ENCODE data around the gene SAAL1.

DNA sequence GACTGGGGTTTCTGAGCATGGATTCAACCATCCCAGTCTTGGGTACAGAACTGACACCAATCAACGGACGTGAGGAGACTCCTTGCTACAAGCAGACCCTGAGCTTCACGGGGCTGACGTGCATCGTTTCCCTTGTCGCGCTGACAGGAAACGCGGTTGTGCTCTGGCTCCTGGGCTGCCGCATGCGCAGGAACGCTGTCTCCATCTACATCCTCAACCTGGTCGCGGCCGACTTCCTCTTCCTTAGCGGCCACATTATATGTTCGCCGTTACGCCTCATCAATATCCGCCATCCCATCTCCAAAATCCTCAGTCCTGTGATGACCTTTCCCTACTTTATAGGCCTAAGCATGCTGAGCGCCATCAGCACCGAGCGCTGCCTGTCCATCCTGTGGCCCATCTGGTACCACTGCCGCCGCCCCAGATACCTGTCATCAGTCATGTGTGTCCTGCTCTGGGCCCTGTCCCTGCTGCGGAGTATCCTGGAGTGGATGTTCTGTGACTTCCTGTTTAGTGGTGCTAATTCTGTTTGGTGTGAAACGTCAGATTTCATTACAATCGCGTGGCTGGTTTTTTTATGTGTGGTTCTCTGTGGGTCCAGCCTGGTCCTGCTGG, 31.4 kb upstream of the SAAL1 start:
- TF ChIP-seq, protein P1, sequence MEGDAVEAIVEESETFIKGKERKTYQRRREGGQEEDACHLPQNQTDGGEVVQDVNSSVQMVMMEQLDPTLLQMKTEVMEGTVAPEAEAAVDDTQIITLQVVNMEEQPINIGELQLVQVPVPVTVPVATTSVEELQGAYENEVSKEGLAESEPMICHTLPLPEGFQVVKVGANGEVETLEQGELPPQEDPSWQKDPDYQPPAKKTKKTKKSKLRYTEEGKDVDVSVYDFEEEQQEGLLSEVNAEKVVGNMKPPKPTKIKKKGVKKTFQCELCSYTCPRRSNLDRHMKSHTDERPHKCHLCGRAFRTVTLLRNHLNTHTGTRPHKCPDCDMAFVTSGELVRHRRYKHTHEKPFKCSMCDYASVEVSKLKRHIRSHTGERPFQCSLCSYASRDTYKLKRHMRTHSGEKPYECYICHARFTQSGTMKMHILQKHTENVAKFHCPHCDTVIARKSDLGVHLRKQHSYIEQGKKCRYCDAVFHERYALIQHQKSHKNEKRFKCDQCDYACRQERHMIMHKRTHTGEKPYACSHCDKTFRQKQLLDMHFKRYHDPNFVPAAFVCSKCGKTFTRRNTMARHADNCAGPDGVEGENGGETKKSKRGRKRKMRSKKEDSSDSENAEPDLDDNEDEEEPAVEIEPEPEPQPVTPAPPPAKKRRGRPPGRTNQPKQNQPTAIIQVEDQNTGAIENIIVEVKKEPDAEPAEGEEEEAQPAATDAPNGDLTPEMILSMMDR (IDR thresholded peaks at IDR 0.05 in 2 of 3, conservative IDR thresholded peaks at IDR 0.05 in 1 of 3; ENCODE audit: insufficient read depth in 2 of 3, low read depth in 1 of 3, low read length in 3 of 3), result no peak
- TF ChIP-seq EZH2 (IDR thresholded peaks at IDR 0.05; ENCODE audit: borderline replicate concordance, low read depth, low read length) (no peak), POLR2A (conservative IDR thresholded peaks at IDR 0.05) (no peak), NCOA6 (IDR thresholded peaks at IDR 0.05) (no peak), SOX6 (IDR thresholded peaks at IDR 0.05) (no peak), RFX5 (IDR thresholded peaks at IDR 0.05; ENCODE audit: low read depth, low read length) (no peak), POLR2AphosphoS5 (IDR thresholded peaks at IDR 0.05; ENCODE audit: control insufficient read depth, insufficient read depth, low read depth, low read length) (no peak), EP400 (IDR thresholded peaks at IDR 0.05) (no peak)
- TF ChIP-seq, protein P2, sequence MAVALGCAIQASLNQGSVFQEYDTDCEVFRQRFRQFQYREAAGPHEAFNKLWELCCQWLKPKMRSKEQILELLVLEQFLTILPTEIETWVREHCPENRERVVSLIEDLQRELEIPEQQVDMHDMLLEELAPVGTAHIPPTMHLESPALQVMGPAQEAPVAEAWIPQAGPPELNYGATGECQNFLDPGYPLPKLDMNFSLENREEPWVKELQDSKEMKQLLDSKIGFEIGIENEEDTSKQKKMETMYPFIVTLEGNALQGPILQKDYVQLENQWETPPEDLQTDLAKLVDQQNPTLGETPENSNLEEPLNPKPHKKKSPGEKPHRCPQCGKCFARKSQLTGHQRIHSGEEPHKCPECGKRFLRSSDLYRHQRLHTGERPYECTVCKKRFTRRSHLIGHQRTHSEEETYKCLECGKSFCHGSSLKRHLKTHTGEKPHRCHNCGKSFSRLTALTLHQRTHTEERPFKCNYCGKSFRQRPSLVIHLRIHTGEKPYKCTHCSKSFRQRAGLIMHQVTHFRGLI (CRISPR knock-in tag; IDR thresholded peaks at IDR 0.05), result no peak
